ENCODE data around the gene KCNG2.

KCNG2 gene

DNA sequence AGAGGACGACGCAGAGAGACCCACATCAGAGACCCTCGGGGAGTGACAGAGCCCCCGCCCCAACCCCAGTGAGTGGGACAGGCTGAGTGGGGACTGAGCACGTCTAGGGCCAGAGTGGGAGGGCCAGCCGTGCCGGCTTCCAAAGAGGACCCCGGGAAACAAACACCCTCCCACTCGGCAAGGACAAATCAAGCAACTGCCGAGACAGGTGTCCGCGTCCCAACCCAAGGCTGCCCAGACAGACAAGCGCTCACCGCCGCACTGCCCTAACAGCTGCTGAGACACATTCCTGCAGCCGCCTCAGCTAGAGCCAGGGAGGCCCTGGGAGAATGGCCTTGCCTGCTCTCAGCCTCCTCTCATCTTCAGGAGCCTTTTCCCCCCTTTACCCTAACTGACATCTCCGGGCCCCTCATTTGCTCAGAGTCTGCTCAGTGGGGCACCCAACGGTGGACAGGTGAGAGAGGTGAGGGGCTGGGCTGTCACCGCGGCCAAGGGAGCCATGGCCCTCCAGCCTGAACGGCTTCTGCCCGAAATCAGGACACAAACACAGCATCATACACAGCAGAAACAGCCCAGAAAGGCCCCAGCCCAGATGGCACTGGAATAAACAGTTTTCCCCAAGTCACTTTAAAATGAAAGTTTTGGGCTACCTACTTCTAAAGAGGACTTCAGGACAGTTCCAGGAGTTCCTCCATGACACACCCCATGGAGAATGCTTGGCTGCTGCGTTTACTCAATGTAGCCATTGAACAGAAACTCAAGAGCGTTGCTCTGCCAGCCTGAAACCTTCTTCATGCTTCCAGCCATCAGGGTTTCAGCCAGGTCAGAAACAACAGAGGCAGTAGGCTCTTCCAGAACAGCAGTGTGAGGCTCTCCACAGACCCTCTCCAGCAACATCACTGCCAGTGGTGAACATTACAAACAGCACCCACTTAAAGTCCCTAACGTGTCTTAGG, 130.1 kb downstream of the KCNG2 start:
- Histone ChIP-seq H3K27ac (ENCODE audit: low read depth, low read length) (no peak overlapping the region), H3K4me3 (ENCODE audit: low read depth, low read length) (no peak overlapping the region), H3K4me1 (ENCODE audit: control insufficient read depth, insufficient read depth, low read length) (0 out of 2 replicates have a peak, but pooled peaks cover 6% of the 10 kb centered on the region), H3K9ac (ENCODE audit: low read depth, low read length) (no peak overlapping the region), H3K36me3 (ENCODE audit: control insufficient read depth, insufficient read depth, low read length) (no peaks in the 10 kb centered on the region), H3K9me3 (ENCODE audit: control insufficient read depth, insufficient read depth, low read length) (peaks cover 22% of the 10 kb centered on the region), H3K27me3 (ENCODE audit: control insufficient read depth, insufficient read depth, low read length) (no peaks in the 10 kb centered on the region)

DNA sequence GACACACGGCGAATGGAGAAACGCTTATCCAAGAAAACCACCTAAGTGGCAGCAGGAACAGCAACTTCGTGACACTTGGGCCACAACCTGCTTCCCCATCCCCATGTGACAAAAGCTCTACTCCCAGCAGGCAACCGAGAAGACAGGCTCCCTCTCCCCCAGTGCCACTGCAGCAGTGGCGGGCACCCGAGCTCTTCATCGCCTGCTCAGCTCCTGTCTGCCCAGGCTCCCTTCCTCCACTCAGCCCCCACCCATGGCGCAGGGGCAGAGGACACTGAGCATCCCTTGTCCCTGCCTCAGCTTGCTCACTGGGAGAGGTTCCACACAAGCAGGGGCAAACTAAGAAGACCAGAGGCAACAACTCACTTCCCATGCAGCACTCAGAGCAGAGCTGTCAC, 130.8 kb downstream of the KCNG2 start:
- H3K27ac ChIP-seq (ENCODE audit: low read depth, low read length), result no peak overlapping the region
- no peak overlapping the region for H3K9ac ChIP-seq (ENCODE audit: low read depth, low read length)
- 0 out of 2 replicates have a peak, but pooled peaks cover 6% of the 10 kb centered on the region for H3K4me1 ChIP-seq (ENCODE audit: control insufficient read depth, insufficient read depth, low read length)
- H3K27me3 ChIP-seq (ENCODE audit: control insufficient read depth, insufficient read depth, low read length), result no peaks in the 10 kb centered on the region
- H3K4me3 ChIP-seq (ENCODE audit: low read depth, low read length), result no peak overlapping the region
- H3K9me3 ChIP-seq (ENCODE audit: control insufficient read depth, insufficient read depth, low read length), result peaks cover 23% of the 10 kb centered on the region
- no peaks in the 10 kb centered on the region for H3K36me3 ChIP-seq (ENCODE audit: control insufficient read depth, insufficient read depth, low read length)

DNA sequence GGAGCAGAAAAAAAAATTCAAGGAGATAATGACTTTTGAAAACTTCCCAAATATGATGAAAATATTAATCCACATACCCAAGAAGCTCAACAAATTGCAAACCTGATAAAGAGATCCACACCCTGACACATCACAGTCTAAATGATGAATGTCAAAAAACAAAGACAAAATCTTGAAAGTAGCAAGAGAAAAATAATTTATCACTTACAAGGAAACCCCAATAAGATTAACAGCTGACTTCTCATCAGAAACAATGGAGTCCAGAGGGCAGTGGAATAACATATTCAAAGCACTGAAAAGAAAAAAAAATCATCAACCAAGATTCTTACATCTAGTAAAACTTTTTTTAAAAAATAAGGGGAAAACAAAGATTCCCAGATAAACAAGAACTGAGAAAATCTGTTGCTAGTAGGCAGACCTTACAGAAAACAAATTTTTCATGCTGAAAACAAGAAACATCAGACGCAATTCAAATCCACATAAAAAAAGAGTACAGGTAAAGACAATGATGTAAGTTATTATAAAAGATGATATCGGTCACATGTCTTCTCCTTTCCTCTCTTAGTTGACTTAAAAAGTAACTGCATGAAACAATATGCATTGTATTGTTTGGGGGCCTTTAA, 132.4 kb downstream of the KCNG2 start:
- no peaks in the 10 kb centered on the region for H3K27me3 ChIP-seq (ENCODE audit: control insufficient read depth, insufficient read depth, low read length)
- H3K36me3 ChIP-seq (ENCODE audit: control insufficient read depth, insufficient read depth, low read length), result no peaks in the 10 kb centered on the region
- H3K4me1 ChIP-seq (ENCODE audit: control insufficient read depth, insufficient read depth, low read length), result 0 out of 2 replicates have a peak, but pooled peaks cover 6% of the 10 kb centered on the region
- peaks cover 23% of the 10 kb centered on the region for H3K9me3 ChIP-seq (ENCODE audit: control insufficient read depth, insufficient read depth, low read length)
- H3K4me3 ChIP-seq (ENCODE audit: low read depth, low read length), result no peak overlapping the region
- H3K27ac ChIP-seq (ENCODE audit: low read depth, low read length), result no peak overlapping the region
- no peak overlapping the region for H3K9ac ChIP-seq (ENCODE audit: low read depth, low read length)

DNA sequence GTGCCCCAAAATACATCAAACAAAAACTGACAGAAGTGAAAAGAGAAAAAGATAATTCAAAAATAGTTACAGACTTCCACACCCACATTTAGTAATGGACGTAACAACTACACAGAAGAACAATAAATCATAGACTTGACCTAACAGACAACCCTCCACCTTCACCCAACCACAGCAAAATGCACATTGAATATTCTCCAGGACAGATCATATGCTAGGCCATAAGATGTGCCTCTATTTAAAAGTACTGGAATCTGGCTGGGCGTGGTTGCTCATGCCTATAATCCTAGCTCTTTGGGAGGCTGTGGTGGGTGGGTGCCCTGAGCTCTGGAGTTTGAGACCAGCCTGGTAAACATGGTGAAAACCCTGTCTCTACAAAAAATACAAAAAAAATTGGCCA, 133.7 kb downstream of the KCNG2 start:
- Histone ChIP-seq H3K4me1 (ENCODE audit: control insufficient read depth, insufficient read depth, low read length) (0 out of 2 replicates have a peak, but pooled peaks cover 2% of the 10 kb centered on the region), H3K27me3 (ENCODE audit: control insufficient read depth, insufficient read depth, low read length) (no peaks in the 10 kb centered on the region), H3K27ac (ENCODE audit: low read depth, low read length) (no peak overlapping the region), H3K4me3 (ENCODE audit: low read depth, low read length) (no peak overlapping the region), H3K9ac (ENCODE audit: low read depth, low read length) (no peak overlapping the region), H3K9me3 (ENCODE audit: control insufficient read depth, insufficient read depth, low read length) (peaks cover 23% of the 10 kb centered on the region), H3K36me3 (ENCODE audit: control insufficient read depth, insufficient read depth, low read length) (no peaks in the 10 kb centered on the region)

DNA sequence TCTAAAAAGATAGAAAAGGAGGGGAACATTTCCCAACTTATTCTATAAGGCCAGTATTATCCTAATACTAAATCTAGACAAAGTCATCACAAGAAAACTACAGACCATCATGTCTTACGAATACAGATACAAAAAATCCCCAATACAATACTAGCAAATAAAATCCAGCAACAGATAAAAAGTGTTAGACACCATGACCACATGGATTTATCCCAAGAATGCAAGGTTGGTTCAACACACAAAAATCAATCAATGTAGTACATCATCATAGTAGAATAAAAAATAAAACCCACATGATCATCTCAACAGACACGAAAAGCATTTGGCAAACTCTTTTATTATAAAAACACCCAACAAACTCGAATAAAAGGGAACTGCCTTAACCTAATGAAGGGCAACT, 135.2 kb downstream of the KCNG2 start:
- no peaks in the 10 kb centered on the region for H3K36me3 ChIP-seq (ENCODE audit: control insufficient read depth, insufficient read depth, low read length)
- H3K9me3 ChIP-seq (ENCODE audit: control insufficient read depth, insufficient read depth, low read length), result peaks cover 23% of the 10 kb centered on the region
- no peaks in the 10 kb centered on the region for H3K27me3 ChIP-seq (ENCODE audit: control insufficient read depth, insufficient read depth, low read length)

DNA sequence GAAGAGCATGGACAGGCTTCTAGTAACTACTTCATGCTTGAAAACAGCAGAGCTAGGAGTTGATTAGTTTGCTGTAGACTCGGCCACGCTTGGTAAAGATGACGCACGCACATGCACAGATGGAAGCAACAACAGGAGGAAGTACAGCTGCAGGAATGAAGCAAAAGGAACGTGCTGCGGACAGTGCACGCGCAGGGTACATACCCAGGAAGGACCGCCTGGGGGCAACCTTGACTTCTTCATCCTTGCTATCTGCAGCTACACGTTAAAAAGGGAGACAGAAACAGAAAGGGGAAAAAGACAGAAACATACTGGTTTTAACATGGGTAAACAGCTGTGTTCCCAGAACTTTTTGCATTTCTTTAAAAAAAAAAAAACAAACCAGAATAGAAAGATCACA, 136.0 kb downstream of the KCNG2 start:
- Histone ChIP-seq H3K9ac (ENCODE audit: low read depth, low read length) (no peak overlapping the region), H3K9me3 (ENCODE audit: control insufficient read depth, insufficient read depth, low read length) (peaks cover 23% of the 10 kb centered on the region), H3K36me3 (ENCODE audit: control insufficient read depth, insufficient read depth, low read length) (no peaks in the 10 kb centered on the region), H3K4me3 (ENCODE audit: low read depth, low read length) (no peak overlapping the region), H3K27me3 (ENCODE audit: control insufficient read depth, insufficient read depth, low read length) (no peaks in the 10 kb centered on the region), H3K4me1 (ENCODE audit: control insufficient read depth, insufficient read depth, low read length) (no peaks in the 10 kb centered on the region), H3K27ac (ENCODE audit: low read depth, low read length) (no peak overlapping the region)

More for the DNA sequence above, 135.2 kb downstream of the KCNG2 start:
- Histone ChIP-seq H3K9ac (ENCODE audit: low read depth, low read length) (no peak overlapping the region), H3K27ac (ENCODE audit: low read depth, low read length) (no peak overlapping the region), H3K4me1 (ENCODE audit: control insufficient read depth, insufficient read depth, low read length) (no peaks in the 10 kb centered on the region), H3K4me3 (ENCODE audit: low read depth, low read length) (no peak overlapping the region)

DNA sequence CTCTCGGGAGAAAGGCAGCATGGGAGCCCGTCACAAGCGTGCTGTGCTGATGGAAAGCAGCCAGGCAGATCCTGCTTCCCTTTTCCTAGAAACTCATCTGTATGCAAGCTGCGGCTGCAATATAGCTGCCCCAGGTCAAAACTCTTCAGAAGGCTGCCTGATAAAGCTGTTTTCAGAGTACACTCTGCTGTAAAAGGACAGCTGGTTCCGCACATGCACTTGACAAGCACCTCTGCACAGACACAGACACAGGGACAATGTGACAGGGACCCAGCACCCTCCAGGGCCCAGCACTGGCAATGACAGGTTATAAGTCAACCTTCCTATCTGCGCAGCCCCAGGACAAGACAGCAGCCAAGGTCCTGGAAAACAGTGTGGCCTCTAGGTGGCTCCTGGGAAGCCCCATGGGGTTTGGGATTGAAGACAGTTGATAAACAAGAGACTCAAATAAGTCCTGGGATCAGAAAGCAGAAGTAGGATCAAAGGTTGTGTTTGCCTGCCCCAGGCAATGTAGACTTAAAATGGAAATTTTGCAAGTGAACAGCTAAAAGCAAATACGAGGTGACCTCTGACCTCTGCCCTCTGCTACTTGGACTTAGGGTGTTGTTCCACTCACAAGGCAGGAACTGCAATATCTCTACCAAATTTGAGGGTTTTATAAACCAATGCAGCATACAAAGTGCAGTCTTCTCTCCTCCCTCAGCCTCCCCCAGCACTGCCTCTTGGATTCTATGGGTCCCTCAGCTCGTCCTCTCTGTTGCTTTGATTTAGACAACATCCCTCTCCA, 136.8 kb downstream of the KCNG2 start:
- H3K27me3 ChIP-seq (ENCODE audit: control insufficient read depth, insufficient read depth, low read length), result no peaks in the 10 kb centered on the region
- H3K9me3 ChIP-seq (ENCODE audit: control insufficient read depth, insufficient read depth, low read length), result peaks cover 18% of the 10 kb centered on the region
- H3K27ac ChIP-seq (ENCODE audit: low read depth, low read length), result no peak overlapping the region
- no peak overlapping the region for H3K4me3 ChIP-seq (ENCODE audit: low read depth, low read length)
- H3K9ac ChIP-seq (ENCODE audit: low read depth, low read length), result no peak overlapping the region
- no peaks in the 10 kb centered on the region for H3K4me1 ChIP-seq (ENCODE audit: control insufficient read depth, insufficient read depth, low read length)
- H3K36me3 ChIP-seq (ENCODE audit: control insufficient read depth, insufficient read depth, low read length), result no peaks in the 10 kb centered on the region

DNA sequence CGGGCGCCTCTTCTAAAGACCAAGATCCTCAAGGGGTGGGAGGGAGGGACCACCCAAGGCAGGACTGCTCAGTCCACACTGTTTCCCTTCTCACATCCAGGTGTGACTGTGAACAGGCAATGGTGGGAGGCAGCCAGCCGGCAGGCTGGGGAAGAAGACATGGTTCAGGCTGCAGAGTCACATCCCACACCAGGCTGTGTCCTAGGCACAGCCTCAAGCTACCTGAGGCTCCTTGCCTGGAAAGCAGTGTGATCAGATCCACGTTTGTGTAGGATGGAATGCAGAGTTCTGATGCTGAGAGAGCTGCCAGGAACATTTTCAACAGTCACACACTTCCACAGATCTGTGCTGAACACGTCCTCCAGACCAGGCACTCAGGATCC, 137.4 kb downstream of the KCNG2 start:
- H3K9me3 ChIP-seq (ENCODE audit: control insufficient read depth, insufficient read depth, low read length), result 0 out of 2 replicates have a peak, but pooled peaks cover 12% of the 10 kb centered on the region
- H3K4me1 ChIP-seq (ENCODE audit: control insufficient read depth, insufficient read depth, low read length), result no peaks in the 10 kb centered on the region
- no peak overlapping the region for H3K9ac ChIP-seq (ENCODE audit: low read depth, low read length)
- no peaks in the 10 kb centered on the region for H3K27me3 ChIP-seq (ENCODE audit: control insufficient read depth, insufficient read depth, low read length)
- H3K27ac ChIP-seq (ENCODE audit: low read depth, low read length), result no peak overlapping the region
- no peaks in the 10 kb centered on the region for H3K36me3 ChIP-seq (ENCODE audit: control insufficient read depth, insufficient read depth, low read length)
- H3K4me3 ChIP-seq (ENCODE audit: low read depth, low read length), result no peak overlapping the region

DNA sequence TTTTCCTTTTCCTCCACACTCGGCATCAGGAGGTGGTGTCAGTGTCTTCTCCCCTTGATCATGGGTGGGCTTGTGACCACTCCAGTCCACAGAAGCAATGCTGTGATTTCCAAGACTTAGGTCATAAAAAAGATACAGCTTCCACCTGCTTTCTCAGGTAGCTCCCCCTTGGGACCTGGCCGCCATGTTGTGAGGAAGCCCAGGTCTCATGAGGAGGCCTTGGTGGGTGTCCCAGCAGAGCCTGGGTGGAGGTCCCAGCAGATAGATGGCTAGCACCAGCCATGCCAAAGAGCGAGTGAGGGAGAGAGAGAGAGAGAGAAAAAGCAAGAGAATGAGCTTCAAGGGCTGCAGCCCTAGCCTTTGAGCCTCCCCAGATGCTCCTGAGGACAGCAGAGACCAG, 137.8 kb downstream of the KCNG2 start:
- no peak overlapping the region for H3K9ac ChIP-seq (ENCODE audit: low read depth, low read length)
- H3K36me3 ChIP-seq (ENCODE audit: control insufficient read depth, insufficient read depth, low read length), result no peaks in the 10 kb centered on the region
- H3K9me3 ChIP-seq (ENCODE audit: control insufficient read depth, insufficient read depth, low read length), result 0 out of 2 replicates have a peak, but pooled peaks cover 9% of the 10 kb centered on the region
- H3K27ac ChIP-seq (ENCODE audit: low read depth, low read length), result no peak overlapping the region
- H3K27me3 ChIP-seq (ENCODE audit: control insufficient read depth, insufficient read depth, low read length), result no peaks in the 10 kb centered on the region
- no peak overlapping the region for H3K4me3 ChIP-seq (ENCODE audit: low read depth, low read length)
- no peaks in the 10 kb centered on the region for H3K4me1 ChIP-seq (ENCODE audit: control insufficient read depth, insufficient read depth, low read length)

DNA sequence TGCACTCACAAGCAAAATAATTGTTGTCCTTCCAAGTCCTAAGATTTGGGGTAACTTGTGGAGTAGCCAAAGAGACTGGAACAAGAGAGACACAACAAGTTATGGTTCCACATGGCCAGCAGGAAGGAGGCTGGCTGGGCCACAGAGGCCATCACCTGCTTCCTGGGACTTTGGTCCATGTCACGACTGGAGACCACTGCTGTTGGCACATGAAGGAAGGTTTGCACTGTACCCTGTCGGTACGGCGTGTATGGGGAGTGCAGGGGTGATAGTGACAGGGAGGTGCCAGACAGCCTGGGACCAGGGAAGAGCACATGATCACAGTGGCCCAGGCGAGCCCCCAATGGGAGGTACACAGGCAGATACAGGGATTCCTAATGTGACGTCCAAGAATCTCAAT, 138.2 kb downstream of the KCNG2 start:
- Histone ChIP-seq H3K27ac (ENCODE audit: low read depth, low read length) (no peak overlapping the region), H3K9ac (ENCODE audit: low read depth, low read length) (no peak overlapping the region), H3K4me1 (ENCODE audit: control insufficient read depth, insufficient read depth, low read length) (no peaks in the 10 kb centered on the region), H3K27me3 (ENCODE audit: control insufficient read depth, insufficient read depth, low read length) (no peaks in the 10 kb centered on the region), H3K9me3 (ENCODE audit: control insufficient read depth, insufficient read depth, low read length) (0 out of 2 replicates have a peak, but pooled peaks cover 9% of the 10 kb centered on the region), H3K36me3 (ENCODE audit: control insufficient read depth, insufficient read depth, low read length) (no peaks in the 10 kb centered on the region), H3K4me3 (ENCODE audit: low read depth, low read length) (no peak overlapping the region)

Data from HUES48 (cell line).